Fibroblast of lung (primary cell): ENCODE data around the gene POLR2F.

ENCODE experiments used
- EZH2 ChIP-seq: IDR thresholded peaks from 2 replicates; pipeline ENCODE4 v1.5.1; 2012; ENCODE audit warnings: low read length, control low read depth, mild to moderate bottlenecking; ENCODE audit errors: missing control alignments
- TF ChIP-seq, protein P1 (sequence below), 2 donors: IDR thresholded peaks in 1 of 2; conservative IDR thresholded peaks in 1 of 2; 1 replicate in 1 of 2; 2 replicates in 1 of 2; pipeline ENCODE4 v1.5.1; 2011 to 2012; ENCODE audit warnings: low read length in 2 of 2, control low read depth in 1 of 2, inconsistent platforms in 1 of 2, low read depth in 1 of 2, mild to moderate bottlenecking in 1 of 2

GRCh38 chr22:37916311-37916710 lies 37.2 kb upstream of the POLR2F start:
- TF ChIP-seq, protein P1, sequence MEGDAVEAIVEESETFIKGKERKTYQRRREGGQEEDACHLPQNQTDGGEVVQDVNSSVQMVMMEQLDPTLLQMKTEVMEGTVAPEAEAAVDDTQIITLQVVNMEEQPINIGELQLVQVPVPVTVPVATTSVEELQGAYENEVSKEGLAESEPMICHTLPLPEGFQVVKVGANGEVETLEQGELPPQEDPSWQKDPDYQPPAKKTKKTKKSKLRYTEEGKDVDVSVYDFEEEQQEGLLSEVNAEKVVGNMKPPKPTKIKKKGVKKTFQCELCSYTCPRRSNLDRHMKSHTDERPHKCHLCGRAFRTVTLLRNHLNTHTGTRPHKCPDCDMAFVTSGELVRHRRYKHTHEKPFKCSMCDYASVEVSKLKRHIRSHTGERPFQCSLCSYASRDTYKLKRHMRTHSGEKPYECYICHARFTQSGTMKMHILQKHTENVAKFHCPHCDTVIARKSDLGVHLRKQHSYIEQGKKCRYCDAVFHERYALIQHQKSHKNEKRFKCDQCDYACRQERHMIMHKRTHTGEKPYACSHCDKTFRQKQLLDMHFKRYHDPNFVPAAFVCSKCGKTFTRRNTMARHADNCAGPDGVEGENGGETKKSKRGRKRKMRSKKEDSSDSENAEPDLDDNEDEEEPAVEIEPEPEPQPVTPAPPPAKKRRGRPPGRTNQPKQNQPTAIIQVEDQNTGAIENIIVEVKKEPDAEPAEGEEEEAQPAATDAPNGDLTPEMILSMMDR (conservative IDR thresholded peaks at IDR 0.05 in 1 of 2, IDR thresholded peaks at IDR 0.05 in 1 of 2; ENCODE audit: low read depth in 1 of 2, low read length in 2 of 2), result no peak
- TF ChIP-seq EZH2, result no peak
